DMS53 treated with DMSO at 0.1 percent for 48 hours (cell line): ENCODE measurements around the gene NOC4L.
"Not testable (repeated sequence)": the region's sequence is repeated elsewhere in the genome, so short reads cannot be mapped to it uniquely, and the experiment has no call there.

Experiments
- DNase-seq: peaks from one replicate; lab custom pipeline; 2025; ENCODE audit not compliant: unreplicated experiment; lab: John Stamatoyannopoulos, UW

Gene NOC4L

DNA sequence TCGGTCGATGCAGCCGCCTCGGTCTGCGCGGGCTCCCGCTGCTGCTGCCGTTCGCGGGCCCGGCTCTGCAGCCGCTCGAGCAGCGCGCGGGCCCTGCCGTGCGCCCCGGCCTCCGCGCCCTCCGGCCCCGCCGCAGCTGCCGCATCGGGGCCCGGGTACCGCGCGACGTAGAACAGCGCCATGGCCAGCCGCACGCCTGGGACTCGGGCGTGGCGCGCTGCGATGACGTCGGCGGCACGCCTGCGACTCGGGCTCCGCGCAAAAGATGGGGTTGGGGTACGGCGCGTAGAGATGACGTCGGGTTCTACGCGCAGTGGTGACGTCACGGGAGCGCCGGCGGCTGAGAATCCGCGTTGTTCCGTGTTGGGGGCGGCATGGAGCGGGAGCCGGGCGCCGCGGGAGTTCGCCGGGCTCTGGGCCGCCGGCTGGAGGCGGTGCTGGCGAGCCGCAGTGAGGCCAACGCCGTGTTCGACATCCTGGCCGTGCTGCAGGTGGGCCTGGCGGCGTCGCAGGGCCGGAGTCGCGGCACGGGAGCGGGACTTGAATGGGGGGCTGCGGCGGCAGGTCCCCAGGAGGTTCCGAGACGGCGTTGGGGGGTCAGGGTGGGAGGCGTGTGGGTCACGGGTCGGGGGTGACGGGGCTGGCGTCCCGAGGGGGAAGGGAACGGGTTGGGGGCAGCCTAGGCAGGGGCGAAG, at the start of gene NOC4L, which contains the start of gene DDX51:
Gene NOC4L (plus strand): TSS at position 343 of the 695 bp plus-strand sequence. CDS start 32 bp downstream, at position 375.
Gene DDX51 (minus strand): TSS at position 205 of the 695 bp plus-strand sequence. CDS start 23 bp downstream, at position 182.
- peak; percentile 75 for DNase-seq

DNA sequence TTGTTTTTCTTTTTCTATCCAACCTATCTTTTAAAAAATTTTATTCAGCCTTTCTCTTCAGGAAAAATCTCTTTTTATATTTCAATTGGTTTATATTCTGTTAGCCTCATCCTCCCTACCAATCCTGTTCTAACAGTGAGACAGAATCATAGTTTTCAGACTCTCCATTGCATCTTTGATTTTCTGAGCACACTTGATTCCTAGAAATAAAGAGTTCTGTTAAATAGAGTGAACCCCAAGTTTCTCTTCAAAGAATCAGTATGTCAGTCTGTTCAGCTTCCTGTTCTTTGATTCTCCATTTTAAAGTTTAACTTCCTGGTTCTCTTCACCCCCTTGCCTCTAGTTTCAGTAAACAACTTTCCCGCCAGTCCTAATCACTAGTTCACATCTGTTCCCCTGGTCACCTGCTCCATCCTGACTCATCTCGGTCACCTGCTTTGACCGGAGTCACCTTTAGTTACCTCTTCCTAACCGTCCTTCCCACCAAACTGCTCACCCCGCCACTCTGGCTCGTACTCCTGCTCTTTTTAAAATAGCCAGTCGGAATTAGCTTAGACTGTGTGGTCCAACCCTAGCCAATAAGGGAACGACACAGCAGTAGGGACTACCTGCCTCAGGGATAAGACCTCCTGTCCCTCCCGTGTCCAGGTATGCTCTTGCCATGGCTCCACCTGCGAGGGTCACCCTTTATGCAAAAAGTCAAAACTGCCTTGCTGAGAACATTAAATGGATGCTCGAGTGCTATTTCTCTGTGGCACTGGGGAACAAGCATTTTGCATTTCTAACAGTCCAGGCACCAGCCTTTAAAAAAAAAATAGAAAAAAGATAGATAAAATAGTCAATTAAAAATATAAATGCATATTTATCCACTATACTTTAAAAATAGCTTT, 48.5 kb upstream of the NOC4L start:
- DNase-seq = peak; percentile 15

DNA sequence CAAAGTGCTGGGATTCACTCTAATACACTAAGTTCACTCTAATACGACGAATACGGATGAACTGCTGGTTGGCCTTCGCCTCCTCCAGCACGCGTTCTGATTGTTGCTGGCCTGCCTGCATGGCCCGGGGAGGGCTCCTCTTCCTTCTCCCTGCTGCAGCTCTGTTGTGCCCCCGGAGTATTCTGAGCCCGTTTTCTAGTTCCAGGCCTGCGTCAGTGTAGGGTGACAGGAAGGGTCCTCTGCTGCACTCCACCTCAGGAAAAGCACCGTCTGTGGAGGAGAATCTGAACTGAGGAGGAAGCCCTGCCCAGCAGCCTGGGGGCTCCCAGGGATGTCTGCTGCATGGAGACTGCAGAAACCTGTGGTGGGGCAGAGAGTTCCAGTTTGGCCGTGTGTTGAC, 44.5 kb upstream of the NOC4L start:
- DNase-seq = no peak

DNA sequence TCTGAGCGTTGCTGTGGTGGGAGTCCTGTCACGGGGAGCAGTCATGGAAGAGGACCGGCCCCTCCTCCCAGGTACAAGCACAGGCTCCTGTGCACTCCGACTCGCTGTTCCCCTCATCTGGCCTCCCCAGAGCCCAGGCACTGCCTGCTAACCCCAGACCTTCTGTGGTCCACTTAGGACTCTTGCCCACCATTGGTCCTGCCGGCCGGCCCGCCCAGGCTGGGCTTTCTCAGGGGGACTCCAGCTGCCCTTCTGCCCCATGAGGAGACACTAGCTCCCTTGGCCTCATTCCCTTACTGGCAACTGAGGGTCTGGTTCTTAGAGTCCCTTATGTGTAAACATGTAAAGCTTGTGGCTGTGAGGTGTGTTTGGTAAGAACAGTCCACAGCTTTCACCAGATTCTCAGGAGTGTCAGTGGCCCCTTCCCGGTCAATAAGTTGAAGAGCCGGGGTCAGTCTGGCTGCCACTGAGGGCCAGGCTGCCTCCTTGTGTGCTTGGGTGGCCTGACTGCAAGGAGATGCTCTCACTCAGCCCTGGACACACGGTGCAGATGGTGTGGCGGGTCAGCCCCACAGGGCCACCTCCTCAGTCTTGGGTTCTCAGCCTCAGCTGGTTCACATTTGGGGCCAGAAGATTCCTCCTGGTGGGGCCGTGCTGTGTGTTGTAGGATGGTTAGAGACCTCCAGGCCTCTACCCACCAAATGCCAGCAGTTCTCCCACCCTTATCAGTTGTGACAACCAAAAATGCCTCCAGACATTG, 43.8 kb upstream of the NOC4L start:
- no peak for DNase-seq

DNA sequence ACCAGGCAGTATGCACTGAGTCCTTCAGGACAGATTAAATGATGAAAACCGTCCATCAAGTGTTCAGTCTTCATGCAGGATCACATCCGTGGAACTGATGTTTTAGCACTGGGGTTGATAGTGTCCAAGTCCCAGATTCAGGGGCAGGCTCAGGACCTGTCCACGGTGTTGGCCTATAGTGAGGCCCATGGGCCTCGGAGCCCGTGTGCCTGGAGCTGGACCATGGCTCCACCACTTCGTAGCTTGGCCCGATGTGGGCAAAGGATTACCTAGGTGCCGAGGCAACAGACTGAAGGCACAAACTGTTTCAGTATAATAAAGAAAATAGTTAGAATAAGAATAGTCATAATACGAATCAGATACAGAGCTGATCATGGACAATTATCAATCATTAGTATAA, 42.0 kb upstream of the NOC4L start:
- no peak for DNase-seq

DNA sequence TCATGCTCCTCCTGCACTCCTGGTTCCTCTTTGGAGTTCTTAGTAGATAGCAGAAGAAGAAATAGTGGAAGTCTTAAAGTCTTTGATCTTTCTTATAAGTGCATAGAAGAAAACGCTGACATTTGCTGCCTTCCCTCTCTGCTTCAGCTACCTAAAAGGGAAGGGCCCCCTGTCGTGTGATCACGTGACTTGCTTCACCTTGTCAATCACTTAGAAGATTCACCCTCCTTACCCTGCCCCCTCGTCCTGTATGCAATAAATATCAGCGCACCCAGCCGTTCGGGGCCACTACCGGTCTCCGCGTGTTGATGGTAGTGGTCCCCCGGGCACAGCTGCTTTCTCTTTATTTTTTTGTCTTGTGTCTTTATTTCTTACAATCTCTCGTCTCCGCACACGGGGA, 41.2 kb upstream of the NOC4L start:
- DNase-seq = not testable (repeated sequence)

DNA sequence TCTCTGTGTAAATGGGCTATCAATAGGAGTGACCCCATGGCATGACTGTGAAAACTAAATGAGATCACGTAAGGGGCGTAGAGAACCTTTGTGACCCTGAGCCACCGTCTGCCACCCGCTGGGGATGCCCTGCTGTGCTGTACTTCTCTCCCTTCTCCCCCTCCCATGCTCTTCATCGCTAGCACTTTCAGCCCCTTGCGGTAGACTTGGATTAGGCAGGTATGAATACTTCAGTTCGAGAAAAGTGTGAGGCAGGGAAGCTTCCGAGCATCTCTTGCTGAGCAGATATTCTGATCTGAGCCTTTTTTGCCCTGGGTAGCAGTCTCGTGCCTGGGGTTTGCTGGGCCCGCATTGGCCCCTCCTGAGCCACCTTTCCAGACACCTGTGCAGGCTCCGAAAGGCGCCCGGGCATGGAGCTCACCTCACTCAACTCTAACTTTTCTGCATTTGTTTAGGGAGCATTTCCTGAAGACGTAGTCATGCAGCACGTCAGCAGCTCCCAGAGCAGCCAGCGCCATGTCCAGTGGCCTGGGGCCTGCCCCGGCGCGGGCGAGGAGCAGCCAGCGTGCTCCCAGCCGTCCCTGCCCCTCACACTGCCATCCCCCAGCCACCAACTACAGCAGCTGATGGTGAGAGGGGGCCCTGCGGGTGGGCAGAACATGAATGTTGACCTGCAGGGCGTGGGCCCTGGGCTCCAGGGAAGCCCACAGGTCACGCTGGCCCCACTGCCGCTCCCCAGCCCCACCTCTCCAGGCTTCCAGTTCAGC, 40.5 kb upstream of the NOC4L start:
- DNase-seq = no peak

DNA sequence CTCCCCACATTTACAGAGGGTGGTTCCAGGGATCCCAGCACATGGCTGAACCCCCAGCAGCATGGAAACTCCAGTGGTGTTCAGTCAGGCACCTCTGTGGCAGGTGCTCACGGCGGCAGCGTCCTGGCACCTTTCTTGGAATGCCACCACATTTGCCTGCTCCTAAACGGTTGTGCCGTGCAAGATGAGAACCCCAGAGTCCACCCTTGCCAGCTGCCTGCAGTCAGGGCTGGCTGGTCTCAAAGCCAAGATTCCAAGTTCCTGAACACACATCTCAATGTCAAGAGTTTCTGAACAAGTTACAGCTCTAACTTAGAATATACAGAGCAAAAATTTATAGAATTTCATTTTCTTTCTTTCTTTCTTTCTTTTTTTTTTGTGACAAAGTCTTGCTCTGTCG, 38.8 kb upstream of the NOC4L start:
- no peak for DNase-seq

DNA sequence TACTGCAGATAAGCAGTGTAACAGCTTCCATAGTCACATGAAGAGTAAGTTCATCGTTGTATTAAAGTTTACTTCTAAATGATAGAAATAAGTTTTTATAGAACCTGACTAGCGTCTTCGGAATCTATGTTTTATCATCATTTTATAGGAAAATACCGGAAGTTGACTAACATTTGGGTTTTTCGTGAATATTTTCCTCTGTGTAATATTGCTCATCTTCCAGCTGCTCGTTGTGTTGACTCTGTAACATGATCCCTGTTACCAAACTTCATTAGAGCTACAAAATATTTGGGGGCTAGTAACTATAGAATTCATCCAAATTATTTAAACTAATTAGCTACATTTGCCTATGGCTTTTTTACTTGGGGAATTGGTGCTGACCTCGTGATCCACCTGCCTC, 37.3 kb upstream of the NOC4L start:
- DNase-seq = no peak

DNA sequence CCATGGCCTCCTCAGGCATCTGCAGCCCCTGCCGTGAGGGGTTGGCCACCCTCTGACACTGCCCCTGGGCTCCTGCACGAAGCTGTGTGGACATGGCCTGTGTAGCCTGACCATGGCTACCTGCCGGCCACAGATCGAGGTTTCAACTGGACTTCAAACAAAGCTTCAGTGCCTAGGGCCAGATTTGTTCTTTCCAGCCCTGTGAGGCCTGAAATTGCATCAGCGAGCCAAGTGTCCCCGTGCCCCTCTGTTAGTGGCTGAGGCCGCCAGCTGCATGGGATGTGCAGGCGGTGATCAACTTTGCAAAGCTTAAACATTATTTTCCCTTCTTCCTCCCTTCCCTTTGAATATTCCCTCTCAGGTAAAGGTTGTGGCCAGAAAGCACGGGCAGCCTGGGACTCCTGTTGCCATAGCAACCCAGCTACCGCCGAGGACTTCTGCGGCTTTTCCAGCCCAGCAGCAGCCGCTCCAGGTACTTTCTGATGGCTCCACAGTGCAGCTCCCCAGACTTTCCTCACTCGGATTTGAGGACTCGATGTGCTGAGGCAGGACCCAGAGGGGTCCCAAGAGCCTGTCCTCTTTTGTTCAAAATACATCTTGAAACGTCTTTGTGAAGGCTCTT, 35.9 kb upstream of the NOC4L start:
- no peak for DNase-seq

DNA sequence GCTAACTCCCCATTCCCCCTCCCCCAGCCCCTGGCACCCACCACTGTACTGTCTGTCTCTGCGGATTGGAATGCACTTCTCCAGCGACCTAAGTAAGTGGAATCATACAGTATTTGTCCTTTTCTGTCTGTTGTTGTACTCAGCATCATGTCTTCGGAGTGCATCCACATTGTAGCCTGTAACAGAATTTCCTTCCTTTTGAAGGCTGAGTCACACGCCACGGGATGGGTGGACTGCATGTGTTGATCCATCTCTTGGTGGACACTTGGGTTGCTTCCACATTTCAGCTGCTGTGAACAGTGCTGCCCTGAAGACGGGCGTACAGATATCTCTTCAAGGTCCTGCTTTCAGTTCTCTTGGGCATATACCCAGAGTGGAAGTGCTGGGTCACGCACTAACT, 34.5 kb upstream of the NOC4L start:
- no peak for DNase-seq

DNA sequence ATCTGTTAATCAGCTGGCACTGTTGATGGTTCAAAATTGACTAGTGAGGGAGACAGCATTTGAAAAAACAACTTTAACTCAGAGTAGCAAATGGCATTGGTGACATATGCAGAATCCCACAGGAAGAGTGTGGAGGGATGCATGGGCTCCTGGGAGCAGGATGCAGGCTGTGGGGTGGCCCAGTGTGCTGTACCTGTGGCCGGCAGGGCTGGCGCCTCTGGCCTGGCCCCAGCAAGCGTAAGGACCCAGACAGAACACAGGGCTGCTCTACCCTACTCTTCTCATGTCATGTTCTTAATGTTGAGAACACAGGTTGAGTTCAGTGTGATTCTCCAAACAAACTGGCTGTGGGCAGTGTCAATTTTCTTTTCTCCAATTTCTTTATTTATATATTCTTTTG, 33.6 kb upstream of the NOC4L start:
- no peak for DNase-seq

DNA sequence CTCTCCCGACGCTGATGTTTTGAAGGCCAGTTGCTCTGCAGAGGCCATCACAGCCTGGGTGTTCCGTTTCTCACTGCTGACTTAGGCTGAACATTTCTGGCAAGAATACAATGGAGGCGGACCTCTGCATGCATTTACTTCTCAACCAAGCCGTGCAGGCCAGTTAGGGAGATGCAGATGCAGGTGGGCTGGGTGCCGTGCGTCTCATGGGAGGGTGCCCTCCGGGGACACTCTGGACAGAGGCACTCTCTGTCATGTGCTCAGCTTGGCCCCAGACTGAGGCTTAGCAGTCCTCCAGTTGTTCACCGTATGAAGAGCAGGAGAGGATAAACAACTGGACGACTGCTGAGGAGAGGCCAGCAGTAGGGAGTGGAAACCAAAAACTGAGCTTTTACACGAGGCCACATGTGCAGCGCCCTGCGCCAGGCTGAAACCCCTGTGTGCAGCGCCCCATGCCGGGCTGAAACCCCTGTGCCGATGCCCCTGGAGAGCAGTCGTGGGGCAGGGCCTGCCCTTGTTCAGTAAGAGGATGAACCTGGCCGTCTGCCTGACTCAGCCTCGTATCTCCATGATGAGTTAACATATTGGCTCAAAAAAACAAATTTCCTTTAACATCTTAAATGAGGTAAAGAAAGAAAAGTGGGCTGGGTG, 32.5 kb upstream of the NOC4L start:
- no peak for DNase-seq

DNA sequence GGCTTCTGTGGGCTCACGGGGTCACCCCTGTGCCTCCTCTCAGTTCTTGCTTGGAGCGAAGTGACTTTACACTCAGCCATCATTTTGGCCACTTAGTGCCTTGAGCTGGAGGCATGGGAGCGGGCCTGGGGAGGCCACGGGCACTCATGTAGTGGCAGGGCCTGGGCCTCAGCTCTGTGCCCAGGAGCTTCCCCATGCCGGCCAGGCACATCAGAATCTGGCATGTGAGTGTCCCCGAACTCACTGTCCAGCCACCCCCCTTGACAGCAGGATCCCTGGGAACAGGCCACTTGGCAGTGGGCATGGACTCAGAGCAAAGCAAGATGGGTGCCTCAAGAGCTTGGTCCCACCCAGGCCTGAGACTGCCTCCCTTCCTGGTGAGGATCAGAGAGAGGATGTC, 29.6 kb upstream of the NOC4L start:
- DNase-seq = no peak

DNA sequence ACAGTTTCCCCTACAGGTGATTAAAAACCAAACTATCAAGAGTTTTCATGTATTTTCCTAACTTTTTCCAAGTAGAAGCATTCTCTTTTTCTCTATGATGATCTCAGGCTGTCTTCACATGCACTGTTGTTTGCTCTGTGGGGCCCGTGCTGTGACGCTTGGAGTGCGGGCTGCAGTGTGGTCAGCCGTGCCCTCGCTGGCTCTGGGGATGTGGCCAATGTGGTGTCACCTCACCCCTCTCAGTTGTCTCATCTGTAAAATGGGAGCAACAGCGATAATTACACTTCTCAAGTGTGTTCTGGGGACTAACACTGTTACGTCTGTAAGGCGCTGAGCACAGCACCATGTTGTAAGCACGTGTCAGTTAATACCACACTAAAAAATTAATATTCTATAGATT, 28.8 kb upstream of the NOC4L start:
- DNase-seq = no peak

DNA sequence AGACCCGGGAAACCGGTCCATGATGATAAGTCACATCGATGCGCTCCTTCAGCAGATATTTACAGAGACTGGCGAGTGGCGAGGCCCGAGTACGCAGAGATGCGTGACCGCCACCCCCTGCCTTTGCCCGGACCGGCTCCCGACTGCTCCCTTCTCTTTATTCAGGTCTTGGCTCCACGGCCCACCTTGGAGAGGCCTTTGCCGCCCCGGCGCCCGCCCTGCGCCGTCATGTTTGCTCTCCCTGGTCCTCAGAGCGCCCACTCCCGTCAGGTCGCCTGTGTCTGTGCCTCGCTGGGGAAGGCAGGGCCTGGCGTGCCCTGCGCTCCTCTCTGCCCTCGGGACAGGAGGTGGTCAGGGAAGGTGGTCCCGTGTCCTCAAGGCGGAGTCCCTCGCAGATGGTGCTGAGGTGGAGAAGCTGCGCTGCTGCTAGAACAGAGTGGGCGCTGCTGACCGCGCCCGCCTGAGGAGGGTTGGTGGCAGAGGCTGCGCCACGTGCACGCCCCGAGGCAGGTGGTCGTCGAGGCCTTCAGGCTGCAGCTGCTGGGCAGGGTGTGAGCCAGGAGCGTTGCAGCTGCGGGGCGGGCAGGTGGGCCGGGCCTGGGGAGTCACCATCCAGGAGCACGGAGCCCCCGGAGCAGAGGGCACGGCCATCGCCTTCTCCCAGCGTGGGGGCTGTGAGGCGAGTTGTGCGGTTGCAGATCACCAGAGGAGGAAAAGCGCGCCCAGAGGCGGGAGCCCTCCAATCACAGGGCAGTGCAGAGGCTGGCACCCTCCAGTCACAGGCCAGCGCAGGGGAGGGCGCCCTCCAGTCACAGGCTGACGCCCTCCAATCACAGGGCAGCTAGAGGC, 27.3 kb upstream of the NOC4L start:
- no peak for DNase-seq

DNA sequence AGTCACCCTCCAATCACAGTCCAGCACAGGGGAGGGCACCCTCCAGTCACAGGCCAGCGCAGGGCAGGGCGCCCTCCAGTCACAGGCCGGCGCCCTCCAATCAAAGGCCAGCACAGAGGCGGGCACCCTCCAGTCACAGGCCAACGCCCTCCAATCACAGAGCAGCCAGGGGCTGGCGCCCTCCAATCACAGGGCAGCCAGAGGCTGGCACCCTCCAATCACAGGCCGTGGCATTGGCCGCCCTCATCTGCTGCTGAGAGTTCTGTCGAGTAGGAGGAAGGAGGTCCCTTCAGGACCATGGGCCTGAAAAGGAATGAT, 26.7 kb upstream of the NOC4L start:
- no peak for DNase-seq

DNA sequence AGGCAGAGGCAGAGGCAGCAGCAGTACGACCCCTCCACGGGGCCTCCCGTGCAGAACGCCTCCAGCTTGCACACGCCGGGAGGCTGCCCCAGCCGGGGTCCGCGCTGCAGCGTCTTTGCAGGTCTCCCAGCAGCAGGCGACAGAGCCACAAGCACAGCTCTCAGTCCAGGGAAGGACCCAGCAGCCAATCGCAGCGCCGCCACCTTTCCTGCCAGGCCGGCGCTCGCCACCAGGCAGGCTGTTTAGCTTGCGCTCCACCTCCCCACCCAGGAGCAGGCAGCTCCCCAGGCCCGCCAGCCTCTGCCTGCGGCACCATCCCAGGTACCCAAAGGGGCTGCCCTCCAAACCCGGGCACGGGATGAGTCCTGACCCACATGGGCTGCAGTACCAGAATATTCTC, 25.4 kb upstream of the NOC4L start:
- DNase-seq = no peak

DNA sequence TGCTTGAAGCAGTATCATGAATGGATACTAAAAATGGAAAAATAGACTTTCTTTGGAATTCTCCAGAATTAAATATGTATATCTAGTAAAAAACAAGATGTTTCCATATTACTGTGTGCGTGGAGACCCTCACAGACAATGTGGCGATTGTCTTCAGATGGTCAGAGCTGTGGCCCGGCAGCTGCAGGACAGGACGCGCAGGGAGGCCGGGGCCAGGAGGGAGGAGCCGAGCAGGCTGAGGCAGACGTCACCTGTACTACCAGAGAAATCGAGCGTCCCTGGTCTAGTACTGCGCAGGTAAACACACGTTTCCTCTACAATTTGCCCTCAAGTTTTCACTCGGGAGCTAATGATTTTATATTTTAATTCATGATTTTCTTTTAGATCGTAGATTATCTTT, 23.0 kb upstream of the NOC4L start:
- DNase-seq = no peak
